HG03060 (cell line): ENCODE measurements around the gene SNURF.
"Not testable (repeated sequence)": the region's sequence is repeated elsewhere in the genome, so short reads cannot be mapped to it uniquely, and the experiment has no call there.

Experiments used
- ATAC-seq: cut with Tn5 transposase; IDR thresholded peaks from one replicate; pipeline ENCODE4 v1.9.1; 2021; ENCODE audit warnings: low read depth, moderate number of reproducible peaks; ENCODE audit not compliant: unreplicated experiment

The SNURF gene

DNA sequence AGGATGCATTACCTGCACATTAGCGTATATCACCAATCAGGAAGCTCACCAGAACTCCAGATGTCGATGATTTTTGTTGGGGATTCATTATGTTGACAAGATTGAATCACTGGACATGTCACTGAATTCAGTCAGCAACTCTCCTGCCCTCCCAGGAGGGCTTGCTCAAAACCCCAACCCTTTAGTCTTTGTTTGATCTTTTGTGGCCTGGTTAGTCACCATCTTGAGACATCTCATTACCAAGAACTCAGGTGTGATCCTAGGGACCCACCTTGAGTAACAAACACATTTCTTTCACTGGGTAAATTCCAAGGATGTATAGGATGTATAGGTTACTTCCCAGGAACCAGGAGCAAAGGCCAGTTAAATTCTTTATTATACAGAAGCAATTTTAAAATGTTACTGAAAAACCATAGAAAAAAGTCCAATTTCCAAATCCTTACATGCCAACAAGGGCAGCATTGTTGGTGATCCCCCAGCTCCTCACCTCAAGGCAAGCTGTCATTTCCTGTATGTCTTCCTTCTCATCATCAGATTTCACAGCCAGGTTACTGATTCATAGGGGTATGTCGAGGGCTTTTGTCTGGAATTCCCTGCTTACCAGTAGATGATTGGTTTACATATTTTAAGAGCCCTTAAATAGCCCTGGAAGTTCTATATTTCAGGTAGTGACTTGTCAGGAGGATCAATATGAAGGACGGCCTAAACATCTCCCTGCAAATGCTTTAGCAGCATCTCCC is 11.7 kb downstream of the SNURF start:
- no peak for ATAC-seq

DNA sequence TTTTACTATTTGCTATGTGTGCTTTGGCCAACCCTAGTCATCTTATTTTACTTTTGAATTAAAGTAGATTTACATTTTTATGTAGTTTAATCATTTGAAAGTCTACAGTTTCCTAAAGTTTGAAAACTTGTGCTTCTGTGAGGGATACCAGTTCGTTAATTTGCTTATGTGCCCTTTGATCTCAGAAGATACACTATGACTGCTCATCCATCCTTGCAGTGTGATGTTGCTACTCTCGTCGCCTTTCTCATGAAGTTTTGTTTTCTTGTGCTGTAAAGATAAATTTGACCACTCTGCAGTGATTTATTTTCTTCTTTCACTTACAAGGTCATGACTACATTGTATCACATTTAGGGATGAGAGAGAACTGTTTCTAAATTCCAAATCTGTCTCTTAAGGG is 16.3 kb downstream of the SNURF start:
- ATAC-seq = no peak

DNA sequence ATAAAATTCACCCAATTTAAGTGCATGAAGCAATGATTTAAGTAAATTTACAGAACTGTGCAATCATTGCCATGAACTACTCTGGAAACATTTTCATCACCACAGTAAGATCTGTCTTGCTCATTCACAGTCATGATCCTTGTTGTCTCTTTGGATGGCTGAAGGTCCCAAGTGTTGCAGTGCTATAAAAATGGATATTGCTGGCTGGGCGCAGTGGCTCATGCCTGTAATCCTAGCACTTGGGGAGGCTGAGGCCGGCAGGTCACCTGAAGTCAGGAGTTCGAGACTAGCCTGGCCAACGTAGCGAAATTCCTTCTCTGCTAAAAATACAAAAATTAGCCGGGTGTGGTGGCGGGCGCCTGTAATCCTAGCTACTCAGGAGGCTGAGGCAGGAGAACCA is 17.0 kb downstream of the SNURF start:
- no peak for ATAC-seq

DNA sequence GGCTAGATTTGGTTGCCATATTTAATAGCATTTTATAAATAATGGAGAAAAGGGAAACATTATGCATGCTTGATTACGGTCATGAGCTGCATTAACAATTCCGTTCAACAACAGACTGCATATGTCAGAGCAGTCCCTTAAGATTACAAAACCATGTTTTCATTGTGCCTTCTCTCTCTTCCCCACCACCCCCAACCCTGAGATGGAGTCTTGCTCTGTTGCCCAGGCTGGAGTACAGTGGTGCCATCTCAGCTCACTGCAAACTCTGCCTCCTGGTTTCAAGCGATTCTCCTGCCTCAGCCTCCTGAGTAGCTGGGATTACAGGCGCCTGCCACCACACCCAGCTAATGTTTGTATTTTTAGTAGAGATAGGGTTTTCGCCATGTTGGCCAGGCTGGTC is 17.9 kb downstream of the SNURF start:
- not testable (repeated sequence) for ATAC-seq

DNA sequence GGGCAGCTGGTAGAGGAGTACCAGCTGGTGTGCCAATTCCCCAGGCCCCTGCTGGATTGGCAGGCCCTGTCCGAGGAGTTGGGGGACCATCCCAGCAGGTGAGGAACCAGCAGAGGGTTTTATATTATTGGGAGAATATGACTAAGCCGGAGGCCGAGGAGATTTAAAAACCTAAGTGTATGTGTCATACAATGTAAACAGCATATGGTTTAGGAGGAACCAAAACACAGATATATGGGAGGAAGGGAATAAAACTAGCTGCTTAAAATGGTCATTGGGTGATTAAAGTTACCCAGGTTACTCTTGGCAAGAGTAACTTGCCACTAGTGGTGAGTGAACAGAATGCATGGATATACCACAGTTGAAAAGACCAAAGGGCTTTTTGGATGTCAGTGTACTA is 22.1 kb downstream of the SNURF start:
- ATAC-seq = no peak

DNA sequence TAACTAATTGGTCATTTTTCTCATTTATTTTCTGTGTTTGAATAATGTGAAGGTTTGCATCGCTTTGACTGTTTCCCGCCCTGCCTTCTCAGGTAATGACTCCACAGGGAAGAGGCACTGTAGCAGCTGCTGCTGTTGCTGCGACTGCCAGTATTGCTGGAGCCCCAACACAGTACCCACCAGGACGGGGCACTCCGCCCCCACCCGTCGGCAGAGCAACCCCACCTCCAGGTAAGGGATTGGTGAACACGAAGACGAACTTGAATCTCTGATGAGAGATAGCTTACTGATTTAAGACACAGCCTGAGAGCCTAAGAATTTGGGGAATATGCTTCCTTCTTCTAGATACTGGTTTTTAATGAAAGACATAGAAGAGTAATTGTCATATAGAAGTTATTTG is 22.9 kb downstream of the SNURF start:
- ATAC-seq = no peak

DNA sequence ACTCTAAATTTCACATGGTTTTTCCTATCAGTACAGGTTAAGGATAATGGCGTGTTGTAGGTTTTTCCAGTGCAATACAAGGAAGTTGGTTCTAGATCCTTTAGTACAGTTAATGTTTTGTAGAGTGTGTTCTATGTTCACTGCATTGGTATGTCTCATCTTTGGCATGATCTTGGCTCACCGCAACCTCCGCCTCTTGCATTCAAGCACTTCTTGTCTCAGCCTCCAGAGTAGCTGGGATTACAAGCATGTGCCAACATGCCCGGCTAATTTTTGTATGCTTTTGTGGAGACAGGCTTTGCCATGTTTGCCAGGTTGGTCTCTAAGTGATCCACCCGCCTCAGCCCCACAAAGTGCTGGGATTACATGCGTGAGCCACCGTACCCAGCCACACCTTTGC is 30.4 kb downstream of the SNURF start:
- ATAC-seq = no peak

DNA sequence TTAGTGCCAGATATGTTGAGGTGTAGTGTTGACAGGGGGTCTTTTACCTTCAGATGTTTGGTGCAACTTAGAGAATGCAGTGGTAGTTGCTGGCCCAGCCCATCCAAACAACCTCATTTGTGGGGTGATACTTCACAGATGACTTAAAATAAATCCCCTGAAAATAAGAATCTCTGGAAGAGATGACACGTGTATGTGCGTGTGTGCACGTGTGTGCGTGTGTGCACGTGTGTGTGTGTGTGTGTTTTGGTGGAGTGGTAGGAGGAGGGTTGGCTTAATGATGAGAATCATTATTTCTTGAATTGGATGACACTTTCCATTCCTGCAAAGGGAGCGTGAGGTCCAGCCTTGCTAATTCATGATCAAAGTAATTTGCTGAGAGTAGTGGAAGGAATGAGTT is 31.9 kb downstream of the SNURF start:
- no peak for ATAC-seq
